ENCODE measurements around the gene CTBS. TPM values are rescaled to one million over a fixed set of nuclear protein-coding genes. Genes with fewer than 3 reads are reported as not detected.

CTBS gene
- total and polyA plus RNA-seq, 2 of the 13 experiments (the other 11 are each of a cell fraction or from before 2014, with no cell fraction given) = 4.7 to 12.4 TPM

DNA sequence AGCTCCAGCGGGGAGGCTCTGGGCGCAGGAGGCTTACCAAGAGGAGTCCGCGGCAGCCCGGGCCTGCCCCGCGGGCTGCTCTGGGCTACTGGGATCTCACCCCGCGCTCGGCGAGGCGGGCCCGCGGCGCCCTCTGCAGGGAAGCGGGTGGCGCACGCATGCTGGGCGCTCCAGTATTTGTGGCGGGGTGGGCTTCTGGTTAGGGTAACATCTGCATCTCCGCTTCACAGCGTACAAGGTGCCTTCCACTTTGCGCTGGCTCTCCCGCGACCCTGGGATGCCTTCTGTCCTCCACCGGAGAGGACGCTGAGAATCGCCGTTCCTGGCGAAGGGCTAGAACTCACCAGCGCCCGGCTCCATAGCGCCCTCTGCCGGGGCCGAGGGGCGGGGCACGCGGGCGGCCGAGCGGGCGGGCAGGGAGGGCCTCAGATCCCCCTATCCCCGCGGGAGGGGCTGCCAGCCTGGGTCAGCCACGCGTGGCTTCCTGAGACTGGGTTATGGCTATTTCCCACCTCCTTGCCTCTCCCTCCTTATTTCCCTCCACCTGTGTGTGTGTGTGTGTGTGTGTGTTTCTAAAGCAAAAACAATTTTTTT is 46.6 kb upstream of the CTBS start (continued):
- TF ChIP-seq, protein P1, sequence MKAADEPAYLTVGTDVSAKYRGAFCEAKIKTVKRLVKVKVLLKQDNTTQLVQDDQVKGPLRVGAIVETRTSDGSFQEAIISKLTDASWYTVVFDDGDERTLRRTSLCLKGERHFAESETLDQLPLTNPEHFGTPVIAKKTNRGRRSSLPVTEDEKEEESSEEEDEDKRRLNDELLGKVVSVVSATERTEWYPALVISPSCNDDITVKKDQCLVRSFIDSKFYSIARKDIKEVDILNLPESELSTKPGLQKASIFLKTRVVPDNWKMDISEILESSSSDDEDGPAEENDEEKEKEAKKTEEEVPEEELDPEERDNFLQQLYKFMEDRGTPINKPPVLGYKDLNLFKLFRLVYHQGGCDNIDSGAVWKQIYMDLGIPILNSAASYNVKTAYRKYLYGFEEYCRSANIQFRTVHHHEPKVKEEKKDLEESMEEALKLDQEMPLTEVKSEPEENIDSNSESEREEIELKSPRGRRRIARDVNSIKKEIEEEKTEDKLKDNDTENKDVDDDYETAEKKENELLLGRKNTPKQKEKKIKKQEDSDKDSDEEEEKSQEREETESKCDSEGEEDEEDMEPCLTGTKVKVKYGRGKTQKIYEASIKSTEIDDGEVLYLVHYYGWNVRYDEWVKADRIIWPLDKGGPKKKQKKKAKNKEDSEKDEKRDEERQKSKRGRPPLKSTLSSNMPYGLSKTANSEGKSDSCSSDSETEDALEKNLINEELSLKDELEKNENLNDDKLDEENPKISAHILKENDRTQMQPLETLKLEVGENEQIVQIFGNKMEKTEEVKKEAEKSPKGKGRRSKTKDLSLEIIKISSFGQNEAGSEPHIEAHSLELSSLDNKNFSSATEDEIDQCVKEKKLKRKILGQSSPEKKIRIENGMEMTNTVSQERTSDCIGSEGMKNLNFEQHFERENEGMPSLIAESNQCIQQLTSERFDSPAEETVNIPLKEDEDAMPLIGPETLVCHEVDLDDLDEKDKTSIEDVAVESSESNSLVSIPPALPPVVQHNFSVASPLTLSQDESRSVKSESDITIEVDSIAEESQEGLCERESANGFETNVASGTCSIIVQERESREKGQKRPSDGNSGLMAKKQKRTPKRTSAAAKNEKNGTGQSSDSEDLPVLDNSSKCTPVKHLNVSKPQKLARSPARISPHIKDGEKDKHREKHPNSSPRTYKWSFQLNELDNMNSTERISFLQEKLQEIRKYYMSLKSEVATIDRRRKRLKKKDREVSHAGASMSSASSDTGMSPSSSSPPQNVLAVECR (CRISPR knock-in tag; IDR thresholded peaks at IDR 0.05; ENCODE audit: borderline replicate concordance) = peak; percentile 33; the same call in 1 of the 2 replicates
- TF ChIP-seq EP300 (IDR thresholded peaks at IDR 0.05; ENCODE audit: low read depth in 2 of 2, low read length in 2 of 2) (no peak), EP300 (CRISPR knock-in tag; IDR thresholded peaks at IDR 0.05; ENCODE audit: borderline replicate concordance) (no peak), ZNF280B (CRISPR knock-in tag; IDR thresholded peaks at IDR 0.05; ENCODE audit: borderline replicate concordance) (peak; percentile 58), ZNF777 (CRISPR knock-in tag; IDR thresholded peaks at IDR 0.05) (peak; percentile 48; the same call in 1 of the 2 replicates), ZBTB38 (CRISPR knock-in tag; IDR thresholded peaks at IDR 0.05) (peak; percentile 57; the same call in 1 of the 2 replicates), ZSCAN9 (CRISPR knock-in tag; IDR thresholded peaks at IDR 0.05; ENCODE audit: borderline replicate concordance) (no peak), HMGXB4 (CRISPR knock-in tag; IDR thresholded peaks at IDR 0.05; ENCODE audit: borderline replicate concordance in 1 of 2, low read depth in 1 of 2) (peak; percentile 96 to 97), ZNF574 (CRISPR knock-in tag; IDR thresholded peaks at IDR 0.05) (peak; percentile 61; the same call in 1 of the 2 replicates), KMT2B (CRISPR knock-in tag; IDR thresholded peaks at IDR 0.05) (0 out of 2 replicates have a peak, but pooled peaks have one; percentile 29), SRY (CRISPR knock-in tag; IDR thresholded peaks at IDR 0.05) (no peak), ISL2 (CRISPR knock-in tag; IDR thresholded peaks at IDR 0.05) (0 out of 2 replicates have a peak, but pooled peaks have one; percentile 23), CBX5 (CRISPR knock-in tag; IDR thresholded peaks at IDR 0.05; ENCODE audit: borderline replicate concordance) (peak; percentile 34; the same call in 1 of the 2 replicates), STAG1 (CRISPR knock-in tag; IDR thresholded peaks at IDR 0.05) (peak; percentile 61)
- TF ChIP-seq, protein P2, sequence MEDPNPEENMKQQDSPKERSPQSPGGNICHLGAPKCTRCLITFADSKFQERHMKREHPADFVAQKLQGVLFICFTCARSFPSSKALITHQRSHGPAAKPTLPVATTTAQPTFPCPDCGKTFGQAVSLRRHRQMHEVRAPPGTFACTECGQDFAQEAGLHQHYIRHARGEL (CRISPR knock-in tag; IDR thresholded peaks at IDR 0.05) = 0 out of 2 replicates have a peak, but pooled peaks have one; percentile 42

Measured in HepG2 (cell line).